K562 (cell line): ENCODE results near the gene SH3BP2. TPM values are rescaled to one million over a fixed set of nuclear protein-coding genes. Genes with fewer than 3 reads are reported as not detected.
A peak's percentile ranks its signal among the peaks of the same experiment; 100 is the strongest.

Source experiments
- CEBPB ChIP-seq: fragments of 450-650 bp; IDR thresholded peaks from 2 replicates; pipeline ENCODE4 v1.6.1; 2016; ENCODE audit warnings: missing genetic modification characterization, missing compliant biosample characterization
- ETS1 ChIP-seq: conservative IDR thresholded peaks from 2 replicates; pipeline ENCODE4 v1.6.1; 2011; ENCODE audit warnings: low read depth, mild to moderate bottlenecking, low read length; ENCODE audit not compliant: control insufficient read depth
- GTF2A2 ChIP-seq: IDR thresholded peaks from 2 replicates; pipeline ENCODE4 v1.6.1; 2016; ENCODE audit warnings: mild to moderate bottlenecking, missing genetic modification characterization, missing compliant biosample characterization
- HDAC8 ChIP-seq: fragments of 450-650 bp; IDR thresholded peaks from 2 replicates; pipeline ENCODE4 v1.6.1; 2016; ENCODE audit warnings: mild to moderate bottlenecking, missing genetic modification characterization, moderate library complexity, missing compliant biosample characterization
- LEF1 ChIP-seq: fragments of 450-650 bp; IDR thresholded peaks from 2 replicates; pipeline ENCODE4 v1.6.1; 2016; ENCODE audit warnings: mild to moderate bottlenecking
- MAFG ChIP-seq: fragments of 450-650 bp; conservative IDR thresholded peaks from 2 replicates; pipeline ENCODE4 v1.6.1; 2016; ENCODE audit warnings: missing genetic modification characterization, missing compliant biosample characterization
- MAFK ChIP-seq: IDR thresholded peaks from 2 replicates; pipeline ENCODE4 v1.6.1; 2011; ENCODE audit warnings: low read length, improper control_type of control experiment
- MNT ChIP-seq, 2 experiments: fragments of 450-650 bp; conservative IDR thresholded peaks; 2 replicates each; pipeline ENCODE4 v1.6.1; 2017; ENCODE audit warnings: mild to moderate bottlenecking in 2 of 2, moderate library complexity in 2 of 2
- MYC ChIP-seq, 2 experiments: fragments of 250-450 bp in 1 of 2; sonication (Bioruptor Pico) in 1 of 2; IDR thresholded peaks; 2 replicates each; pipeline versions ENCODE4 v1.5.1 to v1.6.1; 2012 to 2021; ENCODE audit warnings: low read depth in 2 of 2, borderline replicate concordance in 1 of 2, improper control_type of control experiment in 1 of 2, low read length in 1 of 2, mild to moderate bottlenecking in 1 of 2, moderate library complexity in 1 of 2
- MYNN ChIP-seq, 2 experiments: sonication (generic); formaldehyde crosslinking in 1 of 2; IDR thresholded peaks; 2 replicates each; pipeline versions ENCODE4 v1.5.0 to v1.6.1; 2016 to 2020; ENCODE audit warnings: antibody characterized with exemption in 1 of 2, missing genetic modification reagents in 1 of 2
- PHF20 ChIP-seq: fragments of 450-650 bp; IDR thresholded peaks from 2 replicates; pipeline ENCODE4 v1.6.1; 2018; ENCODE audit not compliant: partially characterized antibody
- RBM22 ChIP-seq: fragments of 200-400 bp; formaldehyde crosslinking; IDR thresholded peaks from 2 replicates; pipeline ENCODE4 v1.6.1; 2018; ENCODE audit warnings: low read length, low read depth; ENCODE audit not compliant: poor library complexity, severe bottlenecking
- SUPT5H ChIP-seq: fragments of 450-650 bp; IDR thresholded peaks from 2 replicates; pipeline ENCODE4 v1.6.1; 2016
- TAF15 ChIP-seq: fragments of 200-400 bp; formaldehyde crosslinking; IDR thresholded peaks from 2 replicates; pipeline ENCODE4 v1.6.1; 2017; ENCODE audit warnings: mild to moderate bottlenecking, low read depth, low read length, moderate library complexity
- ZFP36 ChIP-seq: fragments of 150-350 bp; IDR thresholded peaks from 2 replicates; pipeline ENCODE4 v1.6.1; 2018; ENCODE audit warnings: low read length, low read depth; ENCODE audit not compliant: partially characterized antibody
- ZNF398 ChIP-seq: fragments of 250-450 bp; sonication (Bioruptor Pico); IDR thresholded peaks from 2 replicates; pipeline ENCODE4 v1.8.0; 2021; ENCODE audit warnings: moderate library complexity, mild to moderate bottlenecking, inconsistent platforms
- ZNF639 ChIP-seq, 2 experiments: fragments of 200-800 bp in 1 of 2; sonication (Bioruptor generic) in 1 of 2; sonication (generic) in 1 of 2; formaldehyde crosslinking in 1 of 2; IDR thresholded peaks in 1 of 2; conservative IDR thresholded peaks in 1 of 2; 2 replicates each; pipeline versions ENCODE4 v1.5.0 to v1.6.1; 2016 to 2020; ENCODE audit warnings: missing compliant biosample characterization in 1 of 2, missing genetic modification characterization in 1 of 2, missing genetic modification reagents in 1 of 2
- ZNF740 ChIP-seq, 3 experiments: fragments of 200-800 bp in 1 of 3; sonication (Bioruptor generic) in 1 of 3; sonication (generic) in 1 of 3; formaldehyde crosslinking in 1 of 3; IDR thresholded peaks; 2 replicates each; pipeline versions ENCODE4 v1.6.1 to v1.8.0; 2016 to 2022; ENCODE audit warnings: mild to moderate bottlenecking in 2 of 3, missing compliant biosample characterization in 2 of 3, missing genetic modification characterization in 2 of 3, missing genetic modification reagents in 1 of 3
- polyA plus RNA-seq, 8 experiments: library from polyadenylated mRNA; depleted of rRNA in 4 of 8; stranded (reverse) in 5 of 8; unstranded in 3 of 8; fragments of >200 nt; fragmentation: Nextera tagmentation in 2 of 8; fragmentation: Illumina TruSeq in 1 of 8; extraction: Ambion mirVana in 2 of 8; extraction: Trizol in 1 of 8; gene quantifications; 2 replicates each; pipeline versions ENCODE4 v1.2.1 to v1.2.3, GENCODE V29; 2011 to 2014; ENCODE audit warnings: inconsistent platforms in 1 of 8, missing spikeins in 1 of 8
- total RNA-seq, 7 experiments: library from RNA; depleted of rRNA in 6 of 7; stranded (reverse); fragments of >200 nt in 6 of 7; fragmentation: Illumina TruSeq in 2 of 7; extraction: Trizol in 2 of 7; gene quantifications; 2 replicates each; pipeline versions ENCODE4 v1.2.1 to v1.2.3, GENCODE V29; 2011 to 2021; ENCODE audit warnings: low replicate concordance in 1 of 7

Gene SH3BP2
- total and polyA plus RNA-seq, 9 of the 15 experiments (the other 6 are each of a cell fraction or from before 2014, with no cell fraction given) = 0.34 to 16.0 (median 5.1) TPM

- TF ChIP-seq ETS1 (no peak), GTF2A2 (tag) (no peak), HDAC8 (tag) (0 out of 2 replicates have a peak, but pooled peaks have one; percentile 35), LEF1 (no peak), MNT (conservative IDR thresholded peaks at IDR 0.05) (peak in 1 of 2 experiments; percentile 52; a peak in 2 of 4 replicates), CEBPB (tag) (no peak), ZNF740 (CRISPR knock-in tag; IDR thresholded peaks at IDR 0.05) (0 out of 2 replicates have a peak, but pooled peaks have one; percentile 16), ZNF740 (tag; IDR thresholded peaks at IDR 0.05) (no peak), RBM22 (no peak), ZFP36 (no peak), TAF15 (no peak), MYC (IDR thresholded peaks at IDR 0.05; ENCODE audit: low read depth, low read length) (peak; percentile 62; the same call in 1 of the 2 replicates), MYC (CRISPR knock-in tag; IDR thresholded peaks at IDR 0.05; ENCODE audit: borderline replicate concordance, low read depth) (no peak), SUPT5H (no peak), PHF20 (no peak), ZNF398 (CRISPR knock-in tag) (no peak), MAFG (tag) (peak; percentile 68), MYNN (IDR thresholded peaks at IDR 0.05) (no peak), MYNN (CRISPR knock-in tag; IDR thresholded peaks at IDR 0.05) (no peak), MAFK (peak; percentile 87), ZNF639 (CRISPR knock-in tag; conservative IDR thresholded peaks at IDR 0.05 in 1 of 2, IDR thresholded peaks at IDR 0.05 in 1 of 2) (no peak; a peak in 1 of 4 replicates)
Observed at GRCh38 chr4:2794486-2795299, 1.8 kb downstream of the SH3BP2 start (continued).
